Tibial artery (tissue), 4 donors: ENCODE measurements around the gene SMCO3.

Experiments used
- DNase-seq, 2 donors: peaks; one replicate each; pipeline ENCODE4 v3.0.0-alpha.2; 2019
- H3K27ac ChIP-seq, 2 donors: fragments of 200-600 bp; sonication (generic) in 1 of 2; 1 replicate in 1 of 2; 2 replicates in 1 of 2; pipeline ENCODE4 v1.5.1; 2018 to 2019; ENCODE audit warnings: mild to moderate bottlenecking in 1 of 2
- H3K27me3 ChIP-seq, 2 donors: fragments of 200-600 bp; sonication (generic) in 1 of 2; one replicate each; pipeline versions ENCODE4 v1.5.1 to v1.6.0; 2016 to 2019
- H3K36me3 ChIP-seq, 3 donors: fragments of 200-600 bp; sonication (generic) in 2 of 3; one replicate each; pipeline ENCODE4 v1.5.1; 2016 to 2019; ENCODE audit warnings: mild to moderate bottlenecking in 2 of 3
- H3K4me1 ChIP-seq, 4 donors: fragments of 200-600 bp; sonication (generic) in 2 of 4; 1 replicate in 3 of 4; 2 replicates in 1 of 4; pipeline ENCODE4 v1.5.1; 2016 to 2019
- H3K4me3 ChIP-seq, 2 donors: fragments of 200-600 bp; sonication (generic) in 1 of 2; 1 replicate in 1 of 2; 2 replicates in 1 of 2; pipeline ENCODE4 v1.5.1; 2018 to 2019; ENCODE audit warnings: mild to moderate bottlenecking in 2 of 2
- H3K9me3 ChIP-seq, 3 donors: fragments of 200-600 bp; sonication (generic) in 1 of 3; one replicate each; pipeline ENCODE4 v1.5.1; 2016 to 2019
- CTCF ChIP-seq, 2 experiments: fragments of 200-600 bp in 1 of 2; fragments of 450-650 bp in 1 of 2; IDR thresholded peaks; one replicate each; pipeline ENCODE4 v1.5.1; 2017 to 2019; ENCODE audit warnings: antibody characterized with exemption in 2 of 2, mild to moderate bottlenecking in 1 of 2, moderate library complexity in 1 of 2
- intact Hi-C: fragments of 100-400 bp; cut with DNase I; formaldehyde crosslinking; loops from one replicate; pipeline ENCODE4 v1.15.0; 2023; ENCODE audit warnings: low total_unique reads

The SMCO3 gene

GRCh38 chr12:14833336-14833735, 19.4 kb upstream of the SMCO3 start:
- no peak for DNase-seq
- H3K27ac ChIP-seq: no peak overlapping the region
- intact Hi-C loops: no loop called here

GRCh38 chr12:14828892-14829291, 14.9 kb upstream of the SMCO3 start:
- DNase-seq: no peak
- no peaks in the 10 kb centered on the region for H3K9me3 ChIP-seq
- no peak overlapping the region for H3K27ac ChIP-seq
- intact Hi-C loops: no loop called here
- no peak for TF ChIP-seq CTCF (IDR thresholded peaks at IDR 0.05)
- peaks cover 0 to 18% (median 7%) of the 10 kb centered on the region in 4 donors for H3K4me1 ChIP-seq
- no peaks in the 10 kb centered on the region for H3K27me3 ChIP-seq
- H3K4me3 ChIP-seq: no peak overlapping the region
- H3K36me3 ChIP-seq: no peaks in the 10 kb centered on the region

More at GRCh38 chr12:14833336-14833735, 19.4 kb upstream of the SMCO3 start:
- Histone ChIP-seq H3K36me3 (no peaks in the 10 kb centered on the region), H3K4me1 (peaks cover 0 to 20% (median 0%) of the 10 kb centered on the region in 4 donors), H3K4me3 (no peak overlapping the region), H3K27me3 (no peaks in the 10 kb centered on the region), H3K9me3 (no peaks in the 10 kb centered on the region)
- no peak for TF ChIP-seq CTCF (IDR thresholded peaks at IDR 0.05)

GRCh38 chr12:14827043-14827442, 13.1 kb upstream of the SMCO3 start:
- TF ChIP-seq CTCF (IDR thresholded peaks at IDR 0.05): no peak
- Histone ChIP-seq H3K4me1 (peaks cover 0 to 18% (median 7%) of the 10 kb centered on the region in 4 donors), H3K9me3 (no peaks in the 10 kb centered on the region), H3K27me3 (no peaks in the 10 kb centered on the region), H3K27ac (peak overlapping the region; percentile 70 to 80), H3K36me3 (no peaks in the 10 kb centered on the region), H3K4me3 (no peak overlapping the region)
- intact Hi-C loops: no loop called here
- DNase-seq: no peak

GRCh38 chr12:14826491-14826890, 12.5 kb upstream of the SMCO3 start:
- Histone ChIP-seq H3K27me3 (no peaks in the 10 kb centered on the region), H3K36me3 (no peaks in the 10 kb centered on the region), H3K9me3 (no peaks in the 10 kb centered on the region), H3K27ac (peak overlapping the region; percentile 70 to 80), H3K4me3 (no peak overlapping the region), H3K4me1 (peaks cover 0 to 18% (median 7%) of the 10 kb centered on the region in 4 donors)
- intact Hi-C loops: no loop called here
- TF ChIP-seq CTCF (IDR thresholded peaks at IDR 0.05): no peak
- no peak for DNase-seq

- DNase-seq: no peak
- intact Hi-C loops: no loop called here
- TF ChIP-seq CTCF (IDR thresholded peaks at IDR 0.05): no peak
- H3K36me3 ChIP-seq: no peaks in the 10 kb centered on the region
- no peaks in the 10 kb centered on the region for H3K27me3 ChIP-seq
- no peak overlapping the region for H3K4me3 ChIP-seq
- H3K4me1 ChIP-seq: peaks cover 0 to 18% (median 7%) of the 10 kb centered on the region in 4 donors
- H3K27ac ChIP-seq: no peak overlapping the region
- no peaks in the 10 kb centered on the region for H3K9me3 ChIP-seq
Observed at GRCh38 chr12:14825256-14825655, 11.3 kb upstream of the SMCO3 start.
